ENCODE results near the gene ZMYND10. TPM values are rescaled to one million over a fixed set of nuclear protein-coding genes. Genes with fewer than 3 reads are reported as not detected.

The ZMYND10 gene
- total RNA-seq, 1 experiment from 2014 or later: 0.97 TPM

DNA sequence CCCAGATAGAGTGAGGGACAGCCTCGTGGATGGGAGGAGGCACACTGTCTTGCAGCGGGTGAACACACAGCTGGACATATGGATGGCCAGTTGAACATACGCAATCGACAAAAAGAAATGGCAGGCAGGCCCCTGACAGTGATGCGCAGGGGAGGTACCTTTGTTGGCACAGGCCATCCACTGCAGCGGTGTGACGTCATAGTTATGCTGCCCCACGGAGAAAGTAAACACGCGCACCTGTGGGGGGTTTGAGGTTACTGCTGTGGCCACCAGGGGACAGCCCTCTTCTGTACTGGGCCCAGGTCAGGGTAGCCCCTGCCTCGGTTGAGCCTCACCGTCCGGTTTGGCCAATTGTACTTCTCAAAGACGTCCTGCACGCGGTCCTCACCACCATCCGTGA is 33.2 kb upstream of the ZMYND10 start:
- H3K4me3 ChIP-seq: no peak overlapping the region
- H3K27ac ChIP-seq: no peak overlapping the region
- no peak for DNase-seq (ENCODE audit: low read depth in 1 of 2, low spot score in 2 of 2)
- H3K4me1 ChIP-seq (replicated peaks): no peaks in the 10 kb centered on the region
- H3K9me3 ChIP-seq (replicated peaks): no peaks in the 10 kb centered on the region
- H3K36me3 ChIP-seq: no peaks in the 10 kb centered on the region
- H3K27me3 ChIP-seq (replicated peaks): no peaks in the 10 kb centered on the region; the same call in 1 of the 2 replicates

DNA sequence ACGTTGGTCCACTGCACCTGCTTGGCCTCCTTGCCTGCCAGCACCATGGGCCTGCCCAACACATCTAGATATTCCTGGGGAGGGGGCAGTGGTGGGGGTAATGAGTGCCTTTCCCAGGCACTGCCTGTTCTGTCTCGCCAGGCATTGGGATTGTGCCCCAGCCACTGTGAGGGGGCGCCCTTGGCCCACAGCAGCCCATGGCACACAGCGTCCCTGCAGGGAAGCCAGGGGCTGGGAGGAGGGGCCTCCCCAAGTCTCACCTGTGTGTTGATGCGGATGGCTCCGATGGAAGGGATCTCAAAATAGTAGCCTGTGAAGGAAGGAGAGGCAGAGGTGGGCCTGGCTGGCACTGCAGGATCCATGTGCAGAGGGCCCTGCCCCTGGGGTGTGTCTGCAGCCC is 32.5 kb upstream of the ZMYND10 start:
- Histone ChIP-seq H3K9me3 (replicated peaks) (no peaks in the 10 kb centered on the region), H3K4me1 (replicated peaks) (no peaks in the 10 kb centered on the region), H3K4me3 (no peak overlapping the region), H3K27ac (no peak overlapping the region), H3K36me3 (no peaks in the 10 kb centered on the region), H3K27me3 (replicated peaks) (no peaks in the 10 kb centered on the region; the same call in 1 of the 2 replicates)
- DNase-seq (ENCODE audit: low read depth in 1 of 2, low spot score in 2 of 2): no peak

DNA sequence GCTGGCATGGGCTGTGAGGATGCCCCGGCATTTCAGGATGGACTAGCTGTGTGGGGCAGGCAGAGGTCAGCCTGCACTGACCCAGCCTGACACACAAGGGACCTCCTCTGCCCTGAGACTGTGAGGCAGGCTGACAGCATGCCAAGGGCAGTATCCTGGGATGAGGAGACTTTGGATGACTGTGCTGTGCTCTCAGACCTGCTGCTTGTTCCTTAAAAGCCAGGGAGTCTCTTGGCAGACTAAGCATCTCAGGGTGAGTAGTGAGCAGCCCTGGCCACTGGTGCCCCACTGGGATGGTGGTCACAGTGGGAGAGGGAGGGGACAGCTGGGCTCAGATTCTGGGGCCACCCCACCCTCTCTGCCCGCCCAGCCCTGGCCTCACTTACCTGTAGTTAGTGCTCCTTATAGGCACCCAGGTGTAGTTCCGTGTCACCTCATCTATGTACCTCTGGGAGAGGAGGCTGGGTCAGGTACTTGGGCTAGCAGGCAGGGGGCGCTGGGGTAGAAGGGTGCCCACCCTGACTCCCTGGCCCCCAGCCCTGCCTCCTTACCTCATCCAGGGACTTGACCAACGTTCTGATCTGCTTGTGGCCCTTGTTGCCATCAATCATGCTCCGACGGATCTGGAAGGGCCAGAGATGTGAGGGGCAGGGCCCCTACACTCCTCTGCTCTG is 29.9 kb upstream of the ZMYND10 start:
- Histone ChIP-seq H3K36me3 (no peaks in the 10 kb centered on the region), H3K27ac (no peak overlapping the region), H3K9me3 (replicated peaks) (no peaks in the 10 kb centered on the region), H3K4me3 (no peak overlapping the region), H3K27me3 (replicated peaks) (peaks cover 8% of the 10 kb centered on the region; the same call in 1 of the 2 replicates), H3K4me1 (replicated peaks) (no peaks in the 10 kb centered on the region)
- DNase-seq (ENCODE audit: low read depth in 1 of 2, low spot score in 2 of 2): no peak

- peaks cover 9% of the 10 kb centered on the region; the same call in 1 of the 2 replicates for H3K27me3 ChIP-seq (replicated peaks)
- H3K27ac ChIP-seq: no peak overlapping the region
- DNase-seq (ENCODE audit: low read depth in 1 of 2, low spot score in 2 of 2): no peak
- no peaks in the 10 kb centered on the region for H3K4me1 ChIP-seq (replicated peaks)
- no peaks in the 10 kb centered on the region for H3K9me3 ChIP-seq (replicated peaks)
- H3K4me3 ChIP-seq: no peak overlapping the region
- H3K36me3 ChIP-seq: no peaks in the 10 kb centered on the region
Observed at GRCh38 chr3:50374363-50375257, 29.1 kb upstream of the ZMYND10 start.

DNA sequence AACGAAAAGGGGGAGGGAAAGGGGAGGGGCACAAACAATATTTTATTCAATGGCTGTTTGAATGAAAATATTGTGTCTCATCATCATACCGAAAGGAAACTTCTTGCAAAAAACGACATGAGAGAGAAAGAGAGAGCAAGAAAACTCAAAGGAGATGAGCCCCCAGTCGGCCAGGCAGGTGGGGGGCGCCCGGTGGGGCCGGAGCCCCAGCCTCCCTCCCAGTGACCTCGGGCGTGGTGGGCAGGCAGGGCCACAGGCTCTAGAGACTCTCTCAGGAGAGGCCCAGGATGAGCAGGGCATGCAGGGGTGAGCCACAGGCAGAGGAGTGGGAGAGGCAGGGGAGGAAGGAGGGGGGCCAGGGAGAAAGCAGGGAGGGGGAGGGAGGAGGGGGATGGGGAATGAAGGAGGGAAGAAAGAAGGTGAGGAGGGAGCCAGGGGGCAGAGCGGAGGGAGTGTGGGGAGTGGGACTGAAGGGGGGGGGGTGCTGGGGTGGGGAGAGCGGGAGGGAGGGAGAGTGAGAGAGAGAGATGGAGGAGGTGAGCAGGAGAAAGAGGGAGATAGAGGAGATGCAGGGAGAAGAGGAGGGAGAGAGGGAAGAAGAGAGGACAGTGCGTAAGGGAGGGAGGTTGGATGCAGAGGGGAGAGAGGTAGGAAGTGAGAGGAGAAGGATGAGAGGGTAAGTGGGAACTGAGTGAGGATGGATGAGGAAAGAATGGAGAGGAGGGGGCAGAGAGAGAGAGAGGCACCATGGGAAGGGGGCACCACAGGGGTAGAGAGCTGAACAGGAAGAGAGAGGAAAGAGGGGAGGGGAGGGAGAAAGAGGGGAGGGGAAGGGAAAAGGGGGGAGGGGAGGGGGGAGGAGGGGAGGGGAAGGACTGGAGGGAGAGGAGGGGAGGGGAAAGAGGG is 27.9 kb upstream of the ZMYND10 start:
- DNase-seq (ENCODE audit: low read depth in 1 of 2, low spot score in 2 of 2): no peak
- H3K4me1 ChIP-seq (replicated peaks): no peaks in the 10 kb centered on the region
- H3K36me3 ChIP-seq: no peaks in the 10 kb centered on the region
- H3K27ac ChIP-seq: no peak overlapping the region
- peaks cover 15% of the 10 kb centered on the region for H3K27me3 ChIP-seq (replicated peaks)
- no peaks in the 10 kb centered on the region for H3K9me3 ChIP-seq (replicated peaks)
- H3K4me3 ChIP-seq: no peak overlapping the region

DNA sequence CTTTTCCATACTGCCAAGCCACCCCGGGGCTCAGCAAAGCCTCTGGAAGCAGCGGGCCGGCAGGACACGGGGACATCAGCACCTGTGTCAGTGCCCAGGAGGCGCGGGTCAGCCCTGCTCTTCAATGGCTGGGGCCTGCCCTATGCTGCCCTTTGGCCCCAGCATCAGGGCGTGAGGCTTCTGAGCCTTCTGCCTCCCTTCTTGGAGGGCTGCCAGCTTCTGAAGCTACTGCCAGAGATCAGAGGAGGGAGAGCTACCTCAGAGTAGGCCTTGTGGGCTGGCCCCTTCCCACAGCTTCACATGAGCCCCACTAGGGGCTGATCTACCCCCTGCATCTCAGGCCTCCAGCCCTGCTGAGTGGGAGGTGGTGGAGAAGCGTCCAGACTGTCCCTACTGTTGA is 26.8 kb upstream of the ZMYND10 start:
- no peak overlapping the region for H3K27ac ChIP-seq
- no peaks in the 10 kb centered on the region for H3K36me3 ChIP-seq
- DNase-seq (ENCODE audit: low read depth in 1 of 2, low spot score in 2 of 2): no peak
- peaks cover 15% of the 10 kb centered on the region for H3K27me3 ChIP-seq (replicated peaks)
- no peaks in the 10 kb centered on the region for H3K4me1 ChIP-seq (replicated peaks)
- no peaks in the 10 kb centered on the region for H3K9me3 ChIP-seq (replicated peaks)
- H3K4me3 ChIP-seq: no peak overlapping the region

GRCh38 chr3:50371133-50371685 is 25.7 kb upstream of the ZMYND10 start:
- no peaks in the 10 kb centered on the region for H3K4me1 ChIP-seq (replicated peaks)
- H3K36me3 ChIP-seq: no peaks in the 10 kb centered on the region
- no peak overlapping the region for H3K27ac ChIP-seq
- DNase-seq (ENCODE audit: low read depth in 1 of 2, low spot score in 2 of 2): no peak
- peaks cover 15% of the 10 kb centered on the region for H3K27me3 ChIP-seq (replicated peaks)
- H3K9me3 ChIP-seq (replicated peaks): no peaks in the 10 kb centered on the region
- no peak overlapping the region for H3K4me3 ChIP-seq

GRCh38 chr3:50370594-50370993 is 25.1 kb upstream of the ZMYND10 start:
- DNase-seq (ENCODE audit: low read depth in 1 of 2, low spot score in 2 of 2): no peak
- Histone ChIP-seq H3K36me3 (no peaks in the 10 kb centered on the region), H3K4me1 (replicated peaks) (no peaks in the 10 kb centered on the region), H3K9me3 (replicated peaks) (no peaks in the 10 kb centered on the region), H3K27ac (no peak overlapping the region), H3K4me3 (no peak overlapping the region), H3K27me3 (replicated peaks) (peaks cover 15% of the 10 kb centered on the region)

DNA sequence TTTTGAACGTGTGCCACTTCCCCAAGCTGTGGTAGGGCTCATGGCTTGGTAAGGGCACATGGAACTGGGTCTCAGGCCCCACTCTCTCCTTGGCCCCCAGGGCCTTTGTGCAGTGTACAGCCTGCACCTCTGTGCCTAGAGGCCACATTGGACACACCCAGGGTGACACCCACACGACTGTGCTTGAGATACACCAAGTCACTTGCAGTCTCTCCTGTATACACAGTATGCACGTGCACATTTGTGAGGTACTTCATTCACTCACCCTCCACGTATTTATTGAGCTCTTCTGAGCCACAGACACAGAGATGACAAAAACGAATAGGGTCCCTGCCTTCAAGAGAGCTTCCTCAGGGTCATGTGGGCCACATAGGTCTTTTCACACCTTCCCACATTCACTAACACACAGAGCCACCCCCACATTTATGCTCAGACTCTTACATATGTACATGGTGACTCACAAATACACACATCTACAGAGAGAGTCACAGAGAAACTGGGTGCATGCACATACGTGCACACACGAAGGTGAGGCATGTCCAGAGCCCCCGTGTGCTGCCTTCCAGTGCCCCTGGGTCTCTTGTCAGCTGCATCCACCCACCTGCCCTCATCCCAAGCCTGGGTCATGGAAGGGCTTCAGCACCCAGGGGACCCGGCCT is 23.6 kb upstream of the ZMYND10 start:
- Histone ChIP-seq H3K4me1 (replicated peaks) (no peaks in the 10 kb centered on the region), H3K9me3 (replicated peaks) (no peaks in the 10 kb centered on the region)

DNA sequence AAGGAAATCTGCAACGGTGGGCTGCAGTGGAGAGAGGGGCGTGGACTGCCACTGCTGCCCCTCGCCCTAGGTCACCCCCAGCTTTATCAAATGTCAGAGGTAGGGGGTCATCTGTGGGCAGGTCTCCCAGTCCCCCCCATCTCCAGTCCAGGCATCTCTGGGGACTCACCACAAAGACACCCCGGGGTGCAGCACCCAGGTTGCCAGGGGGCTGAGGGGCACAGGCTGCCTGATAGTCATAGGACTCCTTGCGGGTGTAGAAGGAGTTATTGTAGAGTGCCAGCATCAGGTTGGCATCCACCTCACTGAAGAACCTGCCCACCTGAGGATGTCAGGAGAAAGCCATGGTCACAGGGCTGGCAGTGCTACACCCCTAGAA is 20.3 kb upstream of the ZMYND10 start:
- no peaks in the 10 kb centered on the region for H3K36me3 ChIP-seq
- peaks cover 9% of the 10 kb centered on the region for H3K27me3 ChIP-seq (replicated peaks)
- no peak overlapping the region for H3K4me3 ChIP-seq
- DNase-seq (ENCODE audit: low read depth in 1 of 2, low spot score in 2 of 2): no peak
- no peaks in the 10 kb centered on the region for H3K9me3 ChIP-seq (replicated peaks)
- H3K4me1 ChIP-seq (replicated peaks): no peaks in the 10 kb centered on the region
- no peak overlapping the region for H3K27ac ChIP-seq

More for the DNA sequence above, 23.6 kb upstream of the ZMYND10 start:
- no peak overlapping the region for H3K4me3 ChIP-seq
- no peak for DNase-seq (ENCODE audit: low read depth in 1 of 2, low spot score in 2 of 2)
- H3K36me3 ChIP-seq: no peaks in the 10 kb centered on the region
- no peak overlapping the region for H3K27ac ChIP-seq
- peaks cover 15% of the 10 kb centered on the region for H3K27me3 ChIP-seq (replicated peaks)

GRCh38 chr3:50365080-50365841 is 19.7 kb upstream of the ZMYND10 start:
- no peak overlapping the region for H3K27ac ChIP-seq

DNA sequence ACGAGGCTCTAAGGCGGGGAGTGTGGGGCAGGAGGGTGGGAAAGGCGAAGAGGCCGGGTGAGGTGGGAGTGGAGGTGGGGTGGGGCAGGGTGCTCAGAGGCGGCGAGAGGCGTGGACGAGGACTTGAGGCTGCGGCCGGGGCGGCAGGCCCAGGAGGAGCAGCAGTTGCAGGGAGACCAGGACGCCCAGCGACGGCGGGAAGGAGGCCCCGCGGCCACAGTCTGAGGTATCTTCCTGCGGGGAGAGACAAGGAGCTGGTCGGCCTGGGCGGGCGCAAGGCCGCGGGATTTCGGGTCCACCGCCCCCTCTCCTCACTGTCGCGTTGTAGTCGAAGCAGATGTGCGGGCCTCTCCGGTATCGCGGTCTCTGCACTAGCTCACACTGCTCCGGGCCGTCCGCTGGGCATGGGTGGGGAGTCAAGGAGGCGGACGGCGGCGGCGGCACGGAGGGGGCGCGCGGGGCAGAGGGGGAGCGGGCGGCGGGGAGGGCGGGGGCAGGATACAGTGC is 19.1 kb upstream of the ZMYND10 start:
- Histone ChIP-seq H3K4me1 (replicated peaks) (peaks cover 3% of the 10 kb centered on the region), H3K27ac (no peak overlapping the region), H3K9me3 (replicated peaks) (no peaks in the 10 kb centered on the region), H3K36me3 (no peaks in the 10 kb centered on the region), H3K4me3 (no peak overlapping the region), H3K27me3 (replicated peaks) (peaks cover 6% of the 10 kb centered on the region)
- no peak for DNase-seq (ENCODE audit: low read depth in 1 of 2, low spot score in 2 of 2)

More at GRCh38 chr3:50365080-50365841, 19.7 kb upstream of the ZMYND10 start:
- DNase-seq (ENCODE audit: low read depth in 1 of 2, low spot score in 2 of 2): no peak
- Histone ChIP-seq H3K27me3 (replicated peaks) (peaks cover 7% of the 10 kb centered on the region), H3K36me3 (no peaks in the 10 kb centered on the region), H3K4me3 (no peak overlapping the region), H3K4me1 (replicated peaks) (no peaks in the 10 kb centered on the region), H3K9me3 (replicated peaks) (no peaks in the 10 kb centered on the region)
